Suprapubic skin (tissue), 4 donors: ENCODE data around the gene LDLRAD4.

Experiments
- CTCF ChIP-seq, 2 donors: fragments of 200-600 bp in 1 of 2; fragments of 450-650 bp in 1 of 2; sonication (generic) in 1 of 2; IDR thresholded peaks; one replicate each; pipeline ENCODE4 v1.5.1; 2016 to 2019; ENCODE audit warnings: antibody characterized with exemption in 2 of 2, mild to moderate bottlenecking in 1 of 2, moderate library complexity in 1 of 2
- EP300 ChIP-seq: sonication (generic); formaldehyde crosslinking; IDR thresholded peaks from one replicate; pipeline ENCODE4 v1.6.1; 2017; ENCODE audit warnings: antibody characterized with exemption
- POLR2A ChIP-seq, 2 donors: fragments of 450-650 bp; IDR thresholded peaks; one replicate each; pipeline ENCODE4 v1.6.1; 2017; ENCODE audit warnings: antibody characterized with exemption in 2 of 2, mild to moderate bottlenecking in 2 of 2, moderate library complexity in 2 of 2
- POLR2AphosphoS5 ChIP-seq, 3 donors: sonication (generic); formaldehyde crosslinking; IDR thresholded peaks; one replicate each; pipeline ENCODE4 v1.6.1; 2017; ENCODE audit warnings: antibody characterized with exemption in 3 of 3

- TF ChIP-seq CTCF (IDR thresholded peaks at IDR 0.05) = no peak
- no peak for TF ChIP-seq POLR2A (IDR thresholded peaks at IDR 0.05)
- no peak for TF ChIP-seq EP300
- no peak for TF ChIP-seq POLR2AphosphoS5 (IDR thresholded peaks at IDR 0.05)
These were observed 90.6 kb downstream of the LDLRAD4 start for GRCh38 chr18:13309031-13309747.
